Activated CD8-positive, alpha-beta T cell treated with anti-CD3 and anti-CD28 coated beads, Interleukin-2, amount 10 ng/mL, durations not matched to agents 7 days and 5 days (primary cell): ENCODE measurements around the gene DCAF4. TPM values are rescaled to one million over a fixed set of nuclear protein-coding genes. Genes with fewer than 3 reads are reported as not detected.

Source experiments
- ATAC-seq: fragments of 150-1000 bp; cut with Tn5 transposase; one replicate; pipeline ENCODE4 v1.10.0; 2021; ENCODE audit warnings: moderate library complexity
- CTCF ChIA-PET: fragments of 350-600 bp; sonication (Branson Sonifier 250); formaldehyde crosslinking; loops from one replicate; lab custom pipeline; 2021; ENCODE audit warnings: antibody characterized with exemption; lab: Charles Lee
- POLR2A ChIA-PET: fragments of 350-600 bp; sonication (Branson Sonifier 250); formaldehyde crosslinking; loops from one replicate; lab custom pipeline; 2021; ENCODE audit warnings: antibody characterized with exemption; lab: Charles Lee
- DNase-seq: peaks from one replicate; pipeline ENCODE4 v3.0.0-alpha.2; 2020
- H3K27ac Mint-ChIP-seq: one replicate; pipeline ENCODE4 v1.8.0; 2021; ENCODE audit warnings: mild to moderate bottlenecking, mixed read lengths
- H3K27me3 Mint-ChIP-seq: one replicate; pipeline ENCODE4 v1.8.0; 2021; ENCODE audit warnings: low read depth, mixed read lengths
- H3K36me3 Mint-ChIP-seq: one replicate; pipeline ENCODE4 v1.8.0; 2021; ENCODE audit warnings: low read depth, mixed read lengths
- H3K4me1 Mint-ChIP-seq: one replicate; pipeline ENCODE4 v1.8.0; 2021; ENCODE audit warnings: low read depth, mixed read lengths
- H3K4me3 Mint-ChIP-seq: one replicate; pipeline ENCODE4 v1.8.0; 2021; ENCODE audit warnings: mild to moderate bottlenecking, mixed read lengths
- H3K9me3 Mint-ChIP-seq: one replicate; pipeline ENCODE4 v1.8.0; 2022; ENCODE audit warnings: mixed read lengths; ENCODE audit not compliant: insufficient read depth
- total RNA-seq, 2 experiments: library from RNA; stranded (reverse); gene quantifications; one replicate each; pipeline ENCODE4 v1.2.3, GENCODE V29; 2021

DCAF4 gene, protein sequence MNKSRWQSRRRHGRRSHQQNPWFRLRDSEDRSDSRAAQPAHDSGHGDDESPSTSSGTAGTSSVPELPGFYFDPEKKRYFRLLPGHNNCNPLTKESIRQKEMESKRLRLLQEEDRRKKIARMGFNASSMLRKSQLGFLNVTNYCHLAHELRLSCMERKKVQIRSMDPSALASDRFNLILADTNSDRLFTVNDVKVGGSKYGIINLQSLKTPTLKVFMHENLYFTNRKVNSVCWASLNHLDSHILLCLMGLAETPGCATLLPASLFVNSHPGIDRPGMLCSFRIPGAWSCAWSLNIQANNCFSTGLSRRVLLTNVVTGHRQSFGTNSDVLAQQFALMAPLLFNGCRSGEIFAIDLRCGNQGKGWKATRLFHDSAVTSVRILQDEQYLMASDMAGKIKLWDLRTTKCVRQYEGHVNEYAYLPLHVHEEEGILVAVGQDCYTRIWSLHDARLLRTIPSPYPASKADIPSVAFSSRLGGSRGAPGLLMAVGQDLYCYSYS
- 10 to 100 TPM; 17.5 to 18.1 TPM for total RNA-seq

- POLR2A ChIA-PET = interaction anchor here (1.8 kb wide), 1 partner anchor 132 kb away, joined by 6 read pairs; the partner anchor contains the start of gene RBM25
- Mint-ChIP-seq H3K27me3 (peaks cover 16% of the 10 kb centered on the region), H3K36me3 (peaks cover 5% of the 10 kb centered on the region), H3K4me1 (peaks cover 18% of the 10 kb centered on the region), H3K27ac (peak within 1 kb of the TSS; percentile 96), H3K9me3 (no peaks in the 10 kb centered on the region), H3K4me3 (peak within 1 kb of the TSS; percentile 90)
- CTCF ChIA-PET = interaction anchor here (1.6 to 2.4 kb wide), 4 partner anchors 21 to 412 kb away, joined by 5 to 10 read pairs (median 6); no protein-coding TSS in a partner anchor
- DNase-seq = peak; percentile 97
- ATAC-seq = peak; percentile 97
Measured at GRCh38 chr14:72926292-72927028, at the start of gene DCAF4. DCAF4 (plus strand) TSS chr14:72926464; CDS start chr14:72937979, 11,515 bp downstream.

- H3K9me3 Mint-ChIP-seq = no peaks in the 10 kb centered on the region
- DNase-seq (no peak), ATAC-seq (no peak)
- ChIA-PET CTCF (no interaction called here), POLR2A (no interaction called here)
- H3K36me3 Mint-ChIP-seq = peaks cover 31% of the 10 kb centered on the region
- peaks cover 10% of the 10 kb centered on the region for H3K27me3 Mint-ChIP-seq
- H3K4me3 Mint-ChIP-seq = no peak overlapping the region
- H3K4me1 Mint-ChIP-seq = peaks cover 24% of the 10 kb centered on the region
- H3K27ac Mint-ChIP-seq = no peak overlapping the region
Measured at GRCh38 chr14:72876710-72877063, 49.6 kb upstream of the DCAF4 start.

- Mint-ChIP-seq H3K36me3 (peaks cover 43% of the 10 kb centered on the region), H3K27me3 (peaks cover 14% of the 10 kb centered on the region), H3K4me1 (peaks cover 45% of the 10 kb centered on the region), H3K9me3 (no peaks in the 10 kb centered on the region), H3K4me3 (no peak overlapping the region), H3K27ac (peak overlapping the region; percentile 28)
- POLR2A ChIA-PET = no interaction called here
- DNase-seq (no peak), ATAC-seq (no peak)
- CTCF ChIA-PET = no interaction called here
Measured at GRCh38 chr14:72878746-72879145, 47.5 kb upstream of the DCAF4 start.

DNA sequence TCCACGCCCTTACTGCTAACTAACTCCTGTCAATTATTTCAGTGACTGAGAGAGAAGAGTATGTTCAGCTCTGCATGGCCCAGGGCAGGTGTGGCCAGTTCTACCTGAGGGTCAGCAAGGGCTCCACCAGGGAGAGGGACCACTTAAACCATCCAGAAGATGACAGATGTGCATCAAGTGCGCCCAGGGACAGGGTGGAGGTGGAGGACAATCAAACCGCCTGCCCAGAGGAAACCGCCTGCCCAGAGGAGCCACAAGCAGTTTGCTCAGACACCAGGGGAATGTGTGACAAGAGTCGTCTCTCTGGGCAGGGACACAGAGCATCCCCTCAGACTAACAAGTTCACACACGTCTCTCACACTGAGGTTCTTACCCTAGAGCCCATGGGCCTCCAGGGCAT, 46.8 kb upstream of the DCAF4 start:
- Mint-ChIP-seq H3K9me3 (no peaks in the 10 kb centered on the region), H3K36me3 (peaks cover 44% of the 10 kb centered on the region), H3K27me3 (peaks cover 13% of the 10 kb centered on the region), H3K4me3 (no peak overlapping the region), H3K4me1 (peaks cover 51% of the 10 kb centered on the region), H3K27ac (peak overlapping the region; percentile 28)
- POLR2A ChIA-PET = no interaction called here
- ATAC-seq (no peak), DNase-seq (no peak)
- CTCF ChIA-PET = no interaction called here

- peaks cover 52% of the 10 kb centered on the region for H3K4me1 Mint-ChIP-seq
- H3K9me3 Mint-ChIP-seq = no peaks in the 10 kb centered on the region
- ATAC-seq = no peak
- H3K36me3 Mint-ChIP-seq = peaks cover 39% of the 10 kb centered on the region
- no peak for DNase-seq
- H3K4me3 Mint-ChIP-seq = no peak overlapping the region
- no peak overlapping the region for H3K27ac Mint-ChIP-seq
- H3K27me3 Mint-ChIP-seq = peaks cover 7% of the 10 kb centered on the region
- ChIA-PET POLR2A (no interaction called here), CTCF (no interaction called here)
Measured at GRCh38 chr14:72880164-72880563, 46.1 kb upstream of the DCAF4 start.

DNA sequence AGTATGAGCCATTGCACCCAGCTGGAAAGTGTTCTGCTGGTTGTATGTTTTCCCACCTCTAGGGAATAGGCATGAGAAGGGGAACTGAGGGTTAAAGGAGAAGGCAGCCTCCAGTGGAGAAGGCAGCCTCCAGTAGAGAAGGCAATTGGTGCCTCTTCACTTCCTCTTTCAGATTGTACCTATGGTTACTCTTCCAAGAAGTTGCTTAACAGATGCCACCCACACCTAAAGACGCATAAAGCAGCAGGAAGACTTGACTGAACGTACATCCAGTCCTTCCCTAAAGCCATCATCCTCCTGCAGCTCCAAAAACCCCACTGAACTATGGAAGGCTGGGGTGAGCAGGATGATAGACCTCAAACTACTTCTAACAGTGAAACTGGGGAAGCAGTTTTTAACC, 45.4 kb upstream of the DCAF4 start:
- H3K36me3 Mint-ChIP-seq = peaks cover 40% of the 10 kb centered on the region
- H3K27ac Mint-ChIP-seq = peak overlapping the region; percentile 48
- ChIA-PET POLR2A (no interaction called here), CTCF (interaction anchor here (0.7 kb wide), 2 partner anchors 23 to 367 kb away, joined by 3 to 4 read pairs; no protein-coding TSS in a partner anchor)
- H3K4me1 Mint-ChIP-seq = peaks cover 52% of the 10 kb centered on the region
- no peak for ATAC-seq
- H3K27me3 Mint-ChIP-seq = peaks cover 6% of the 10 kb centered on the region
- DNase-seq = peak; percentile 27
- no peak overlapping the region for H3K4me3 Mint-ChIP-seq
- peaks cover 2% of the 10 kb centered on the region for H3K9me3 Mint-ChIP-seq

- H3K27me3 Mint-ChIP-seq = peaks cover 8% of the 10 kb centered on the region
- peaks cover 52% of the 10 kb centered on the region for H3K4me1 Mint-ChIP-seq
- peaks cover 9% of the 10 kb centered on the region for H3K9me3 Mint-ChIP-seq
- ChIA-PET CTCF (interaction anchor here (0.7 kb wide), 2 partner anchors 22 to 367 kb away, joined by 3 to 4 read pairs; no protein-coding TSS in a partner anchor), POLR2A (no interaction called here)
- ATAC-seq = no peak
- no peak for DNase-seq
- no peak overlapping the region for H3K4me3 Mint-ChIP-seq
- H3K27ac Mint-ChIP-seq = no peak overlapping the region
- peaks cover 47% of the 10 kb centered on the region for H3K36me3 Mint-ChIP-seq
Measured at GRCh38 chr14:72881543-72881942, 44.7 kb upstream of the DCAF4 start.

- ChIA-PET CTCF (no interaction called here), POLR2A (no interaction called here)
- H3K36me3 Mint-ChIP-seq = peaks cover 51% of the 10 kb centered on the region
- ATAC-seq (no peak), DNase-seq (no peak)
- no peak overlapping the region for H3K27ac Mint-ChIP-seq
- H3K4me1 Mint-ChIP-seq = peaks cover 52% of the 10 kb centered on the region
- no peak overlapping the region for H3K4me3 Mint-ChIP-seq
- peaks cover 8% of the 10 kb centered on the region for H3K27me3 Mint-ChIP-seq
- peaks cover 12% of the 10 kb centered on the region for H3K9me3 Mint-ChIP-seq
Measured at GRCh38 chr14:72882047-72882446, 44.2 kb upstream of the DCAF4 start.

DNA sequence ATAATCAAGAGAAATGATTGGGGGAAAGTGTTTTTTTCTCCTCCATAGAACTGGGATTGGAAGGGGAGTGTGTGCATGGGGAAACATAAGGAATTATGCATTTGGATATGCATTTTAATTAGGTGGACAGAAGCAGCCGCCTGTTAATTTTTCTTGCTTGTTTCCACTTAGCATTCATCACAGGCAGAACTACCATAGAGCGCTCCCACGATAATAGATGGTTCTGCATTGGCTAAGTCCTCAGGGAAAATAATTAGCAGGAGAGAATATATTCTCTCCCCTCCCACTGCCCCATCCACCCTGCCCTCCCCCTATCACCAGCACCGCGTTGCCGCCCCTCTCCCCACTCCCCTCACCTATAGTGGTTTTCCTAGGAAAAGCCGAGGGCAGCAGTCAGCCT, 43.8 kb upstream of the DCAF4 start:
- Mint-ChIP-seq H3K4me1 (peaks cover 52% of the 10 kb centered on the region), H3K36me3 (peaks cover 54% of the 10 kb centered on the region), H3K9me3 (peaks cover 12% of the 10 kb centered on the region), H3K27ac (peak overlapping the region; percentile 47), H3K27me3 (peaks cover 11% of the 10 kb centered on the region), H3K4me3 (peak overlapping the region; percentile 2)
- CTCF ChIA-PET = no interaction called here
- DNase-seq = no peak
- no peak for ATAC-seq
- POLR2A ChIA-PET = no interaction called here

DNA sequence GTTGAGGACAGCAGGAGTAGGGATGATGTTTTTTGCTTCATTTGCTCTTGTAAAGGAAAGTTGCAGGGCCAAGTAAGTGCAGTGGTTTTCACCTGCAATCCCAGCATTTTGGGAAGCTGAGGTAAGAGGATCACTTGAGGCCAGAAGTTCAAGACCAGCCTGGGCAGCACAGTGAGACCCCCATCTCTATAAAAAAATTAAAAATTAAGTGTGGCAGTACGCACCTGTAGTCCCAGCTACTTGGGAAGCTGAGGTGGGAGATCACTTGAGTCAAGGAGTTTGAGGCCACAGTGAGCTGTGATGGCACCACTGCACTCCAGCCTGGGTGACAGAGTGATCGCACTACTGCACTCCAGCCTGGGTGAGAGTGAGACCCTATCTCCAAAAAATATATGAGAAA, 43.2 kb upstream of the DCAF4 start:
- DNase-seq = no peak
- CTCF ChIA-PET = interaction anchor here (1.0 to 1.7 kb wide), 5 partner anchors 11 to 369 kb away, joined by 3 to 11 read pairs (median 4); partner anchors contain the start of gene DPF3
- peak overlapping the region; percentile 2 for H3K4me3 Mint-ChIP-seq

GRCh38 chr14:72883961-72884360, 42.3 kb upstream of the DCAF4 start:
- Mint-ChIP-seq H3K27me3 (peaks cover 20% of the 10 kb centered on the region), H3K4me1 (peaks cover 66% of the 10 kb centered on the region), H3K36me3 (peaks cover 52% of the 10 kb centered on the region), H3K9me3 (peaks cover 12% of the 10 kb centered on the region), H3K27ac (peak overlapping the region; percentile 45), H3K4me3 (peak overlapping the region; percentile 16)
- peak; percentile 88 for ATAC-seq
- CTCF ChIA-PET = interaction anchor here (1.0 to 1.7 kb wide), 5 partner anchors 10 to 370 kb away, joined by 3 to 11 read pairs (median 4); partner anchors contain the start of gene DPF3
- peak; percentile 76 for DNase-seq
- POLR2A ChIA-PET = interaction anchor here (0.6 to 0.8 kb wide), 2 partner anchors 15 to 296 kb away, joined by 3 read pairs; no protein-coding TSS in a partner anchor

More for the DNA sequence above, 43.2 kb upstream of the DCAF4 start:
- peaks cover 58% of the 10 kb centered on the region for H3K4me1 Mint-ChIP-seq
- H3K27me3 Mint-ChIP-seq = peaks cover 16% of the 10 kb centered on the region
- ATAC-seq = no peak
- peaks cover 52% of the 10 kb centered on the region for H3K36me3 Mint-ChIP-seq
- peak overlapping the region; percentile 47 for H3K27ac Mint-ChIP-seq
- peaks cover 12% of the 10 kb centered on the region for H3K9me3 Mint-ChIP-seq
- POLR2A ChIA-PET = interaction anchor here (0.6 kb wide), 1 partner anchor 295 kb away, joined by 3 read pairs; no protein-coding TSS in a partner anchor
